Measurements from ENCODE around the gene CLDN3.

- no peak for TF ChIP-seq POLR2A (IDR thresholded peaks at IDR 0.05)
- TF ChIP-seq CTCF (IDR thresholded peaks at IDR 0.05) = no peak
- no peak for TF ChIP-seq EP300 (IDR thresholded peaks at IDR 0.05)
These were observed 11.4 kb downstream of the CLDN3 start for GRCh38 chr7:73758581-73759138.

Data from ovary (tissue), 3 donors.